Anterior cingulate cortex (tissue), 58 donors: ENCODE measurements around the gene PLD4.
"Not testable (repeated sequence)": the region's sequence is repeated elsewhere in the genome, so short reads cannot be mapped to it uniquely, and the experiment has no call there.

Source experiments
- DNase-seq, 58 donors: peaks; one replicate each; lab custom pipeline; 2025; lab: John Stamatoyannopoulos, UW

The PLD4 gene

GRCh38 chr14:104936361-104937155 lies 11.9 kb downstream of the PLD4 start:
- DNase-seq: no peak

GRCh38 chr14:104937161-104937560 lies 12.5 kb downstream of the PLD4 start:
- no peak for DNase-seq

GRCh38 chr14:104937694-104938365 lies 13.2 kb downstream of the PLD4 start:
- DNase-seq: no peak

- no peak for DNase-seq
These were observed 13.8 kb downstream of the PLD4 start for GRCh38 chr14:104938436-104938835.

- no peak for DNase-seq
These were observed 14.3 kb downstream of the PLD4 start for GRCh38 chr14:104938960-104939359.

- no peak for DNase-seq
These were observed 15.2 kb downstream of the PLD4 start for GRCh38 chr14:104939666-104940410.

- no peak for DNase-seq
These were observed 16.0 kb downstream of the PLD4 start for GRCh38 chr14:104940526-104941150.

GRCh38 chr14:104941508-104942365 lies 17.1 kb downstream of the PLD4 start:
- DNase-seq: no peak

GRCh38 chr14:104942586-104942985 lies 17.9 kb downstream of the PLD4 start:
- DNase-seq: no peak

- not testable (repeated sequence) for DNase-seq
These were observed 18.7 kb downstream of the PLD4 start for GRCh38 chr14:104943216-104944015.

GRCh38 chr14:104944016-104944308 lies 19.3 kb downstream of the PLD4 start:
- not testable (repeated sequence) for DNase-seq

GRCh38 chr14:104944436-104945205 lies 19.9 kb downstream of the PLD4 start:
- DNase-seq: not testable (repeated sequence)

GRCh38 chr14:104945266-104945665 lies 20.6 kb downstream of the PLD4 start:
- DNase-seq: not testable (repeated sequence)

GRCh38 chr14:104945986-104946965 lies 21.6 kb downstream of the PLD4 start:
- not testable (repeated sequence) for DNase-seq

GRCh38 chr14:104947201-104947600 lies 22.5 kb downstream of the PLD4 start:
- DNase-seq: not testable (repeated sequence)

GRCh38 chr14:104947881-104948735 lies 23.4 kb downstream of the PLD4 start:
- not testable (repeated sequence) for DNase-seq
